Fibroblast of lung (primary cell): Measurements from ENCODE around the gene ZNF23. TPM values are rescaled to one million over a fixed set of nuclear protein-coding genes. Genes with fewer than 3 reads are reported as not detected.

Source experiments
- DNase-seq, 2 donors: peaks; one replicate each; pipeline versions ENCODE4 v3.0.0 to v3.0.0-alpha.2; 2010; ENCODE audit warnings: low read depth in 2 of 2
- H2AFZ ChIP-seq: 2 replicates; pipeline ENCODE4 v1.5.1; 2012; ENCODE audit warnings: low read length, control low read depth, inconsistent platforms
- H3K27ac ChIP-seq: 2 replicates; pipeline ENCODE4 v1.5.1; 2011; ENCODE audit warnings: low read length, control low read depth; ENCODE audit not compliant: insufficient read depth
- H3K27me3 ChIP-seq: 2 replicates; pipeline ENCODE4 v1.5.1; 2011; ENCODE audit warnings: mild to moderate bottlenecking, low read length; ENCODE audit not compliant: control insufficient read depth, insufficient read depth
- H3K36me3 ChIP-seq: 2 replicates; pipeline ENCODE4 v1.5.1; 2011; ENCODE audit warnings: low read length; ENCODE audit not compliant: control insufficient read depth, insufficient read depth
- H3K4me1 ChIP-seq: 2 replicates; pipeline ENCODE4 v1.5.1; 2011; ENCODE audit warnings: low read length; ENCODE audit not compliant: control insufficient read depth, insufficient read depth; ENCODE audit errors: extremely low read depth
- H3K4me2 ChIP-seq: 2 replicates; pipeline ENCODE4 v1.5.1; 2011; ENCODE audit warnings: low read length, control low read depth; ENCODE audit not compliant: insufficient read depth; ENCODE audit errors: extremely low read depth
- H3K4me3 ChIP-seq, 4 experiments: fragments of 200-600 bp in 1 of 4; sonication (generic) in 1 of 4; replicated peaks in 1 of 4; 2 replicates each; pipeline ENCODE4 v1.5.1; 2011 to 2016; ENCODE audit warnings: low read length in 4 of 4, low read depth in 3 of 4, mild to moderate bottlenecking in 3 of 4, control low read depth in 2 of 4, inconsistent platforms in 1 of 4, mixed read lengths in 1 of 4; ENCODE audit not compliant: insufficient read depth in 1 of 4; ENCODE audit errors: control extremely low read depth in 1 of 4
- H3K79me2 ChIP-seq: 2 replicates; pipeline ENCODE4 v1.5.1; 2012; ENCODE audit warnings: mild to moderate bottlenecking, low read length, inconsistent platforms; ENCODE audit not compliant: control insufficient read depth, insufficient read depth
- H3K9ac ChIP-seq: 2 replicates; pipeline ENCODE4 v1.5.1; 2011; ENCODE audit warnings: mild to moderate bottlenecking, low read length, control low read depth; ENCODE audit not compliant: insufficient read depth
- H3K9me3 ChIP-seq: 2 replicates; pipeline ENCODE4 v1.5.1; 2012; ENCODE audit warnings: low read depth, low read length; ENCODE audit not compliant: control insufficient read depth, insufficient read depth
- H4K20me1 ChIP-seq: 2 replicates; pipeline ENCODE4 v1.5.1; 2011; ENCODE audit warnings: low read length; ENCODE audit not compliant: control insufficient read depth, insufficient read depth; ENCODE audit errors: extremely low read depth
- EZH2 ChIP-seq: IDR thresholded peaks from 2 replicates; pipeline ENCODE4 v1.5.1; 2012; ENCODE audit warnings: low read length, control low read depth, mild to moderate bottlenecking; ENCODE audit errors: missing control alignments
- polyA plus RNA-seq, 2 donors: library from polyadenylated mRNA; depleted of rRNA in 1 of 2; stranded (reverse) in 1 of 2; unstranded in 1 of 2; fragments of >200 nt; gene quantifications; 2 replicates each; pipeline ENCODE4 v1.2.1, GENCODE V29; 2011 to 2012; ENCODE audit warnings: missing spikeins in 1 of 2
- total RNA-seq: library from RNA; depleted of rRNA; stranded (reverse); fragments of >200 nt; gene quantifications from 2 replicates; pipeline ENCODE4 v1.2.1, GENCODE V29; 2014
- TF ChIP-seq, protein P1 (sequence below), 2 donors: IDR thresholded peaks in 1 of 2; conservative IDR thresholded peaks in 1 of 2; 1 replicate in 1 of 2; 2 replicates in 1 of 2; pipeline ENCODE4 v1.5.1; 2011 to 2012; ENCODE audit warnings: low read length in 2 of 2, control low read depth in 1 of 2, inconsistent platforms in 1 of 2, low read depth in 1 of 2, mild to moderate bottlenecking in 1 of 2

The ZNF23 gene
- total and polyA plus RNA-seq, 2 donors (not counting 1 experiment from before 2014, with no cell fraction given), result 12.2 to 24.8 TPM

DNA sequence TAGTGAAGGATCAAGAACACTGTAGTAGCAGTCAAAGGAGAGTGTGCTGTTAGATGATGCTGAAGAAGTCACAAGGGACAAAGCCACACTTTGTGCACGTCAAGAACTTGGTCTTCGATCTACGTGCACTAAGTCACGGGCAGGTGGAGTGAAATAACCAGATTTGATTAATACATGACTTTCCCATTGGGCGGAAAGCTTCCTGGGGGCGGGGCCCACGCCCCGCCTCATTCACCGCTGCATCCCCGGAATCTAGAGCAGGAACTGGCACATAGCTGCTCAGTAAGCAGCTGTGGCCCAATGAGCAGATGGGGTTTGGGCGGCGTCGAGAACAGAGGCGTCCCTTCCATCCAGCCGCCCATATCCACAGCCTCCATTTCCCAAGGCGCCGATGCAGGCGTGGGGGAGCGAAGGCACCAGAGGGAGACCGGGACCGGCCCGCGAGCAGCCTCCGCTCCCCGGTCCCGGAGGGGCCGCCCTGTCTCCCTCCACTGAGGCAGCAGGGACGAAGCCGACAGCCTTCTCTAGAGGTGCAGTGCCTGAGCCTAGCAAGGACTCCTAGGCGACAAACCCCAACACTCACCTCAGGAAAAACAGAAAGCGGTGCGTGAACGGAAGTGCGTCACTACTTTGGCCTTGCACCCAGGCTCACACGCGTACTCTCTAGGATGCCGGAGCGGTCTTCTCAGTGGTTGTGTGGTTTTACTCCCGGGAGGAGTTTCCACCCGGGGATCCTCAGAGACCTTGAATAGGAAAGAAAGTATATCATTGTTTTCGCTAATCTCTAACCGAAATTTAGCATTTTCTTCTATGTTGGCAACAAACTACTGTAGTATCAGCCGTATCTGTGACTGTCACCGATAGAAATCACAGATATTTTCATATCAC lies 22.2 kb upstream of the ZNF23 start:
- no peak for TF ChIP-seq EZH2
- TF ChIP-seq, protein P1, sequence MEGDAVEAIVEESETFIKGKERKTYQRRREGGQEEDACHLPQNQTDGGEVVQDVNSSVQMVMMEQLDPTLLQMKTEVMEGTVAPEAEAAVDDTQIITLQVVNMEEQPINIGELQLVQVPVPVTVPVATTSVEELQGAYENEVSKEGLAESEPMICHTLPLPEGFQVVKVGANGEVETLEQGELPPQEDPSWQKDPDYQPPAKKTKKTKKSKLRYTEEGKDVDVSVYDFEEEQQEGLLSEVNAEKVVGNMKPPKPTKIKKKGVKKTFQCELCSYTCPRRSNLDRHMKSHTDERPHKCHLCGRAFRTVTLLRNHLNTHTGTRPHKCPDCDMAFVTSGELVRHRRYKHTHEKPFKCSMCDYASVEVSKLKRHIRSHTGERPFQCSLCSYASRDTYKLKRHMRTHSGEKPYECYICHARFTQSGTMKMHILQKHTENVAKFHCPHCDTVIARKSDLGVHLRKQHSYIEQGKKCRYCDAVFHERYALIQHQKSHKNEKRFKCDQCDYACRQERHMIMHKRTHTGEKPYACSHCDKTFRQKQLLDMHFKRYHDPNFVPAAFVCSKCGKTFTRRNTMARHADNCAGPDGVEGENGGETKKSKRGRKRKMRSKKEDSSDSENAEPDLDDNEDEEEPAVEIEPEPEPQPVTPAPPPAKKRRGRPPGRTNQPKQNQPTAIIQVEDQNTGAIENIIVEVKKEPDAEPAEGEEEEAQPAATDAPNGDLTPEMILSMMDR (conservative IDR thresholded peaks at IDR 0.05 in 1 of 2, IDR thresholded peaks at IDR 0.05 in 1 of 2; ENCODE audit: low read depth in 1 of 2, low read length in 2 of 2), result no peak
- H3K36me3 ChIP-seq, result no peaks in the 10 kb centered on the region
- DNase-seq, result peak; percentile 92 to 96
- no peaks in the 10 kb centered on the region for H3K27me3 ChIP-seq
- peak overlapping the region; percentile 85 to 98 (median 90) for H3K4me3 ChIP-seq
- H3K9me3 ChIP-seq, result no peaks in the 10 kb centered on the region
- no peaks in the 10 kb centered on the region for H3K79me2 ChIP-seq
- H3K27ac ChIP-seq, result peak overlapping the region; percentile 97
- H3K9ac ChIP-seq, result peak overlapping the region; percentile 98
- no peaks in the 10 kb centered on the region for H4K20me1 ChIP-seq
- peak overlapping the region; percentile 94 for H3K4me2 ChIP-seq
- H3K4me1 ChIP-seq, result no peaks in the 10 kb centered on the region
- H2AFZ ChIP-seq, result peak overlapping the region; percentile 98

DNA sequence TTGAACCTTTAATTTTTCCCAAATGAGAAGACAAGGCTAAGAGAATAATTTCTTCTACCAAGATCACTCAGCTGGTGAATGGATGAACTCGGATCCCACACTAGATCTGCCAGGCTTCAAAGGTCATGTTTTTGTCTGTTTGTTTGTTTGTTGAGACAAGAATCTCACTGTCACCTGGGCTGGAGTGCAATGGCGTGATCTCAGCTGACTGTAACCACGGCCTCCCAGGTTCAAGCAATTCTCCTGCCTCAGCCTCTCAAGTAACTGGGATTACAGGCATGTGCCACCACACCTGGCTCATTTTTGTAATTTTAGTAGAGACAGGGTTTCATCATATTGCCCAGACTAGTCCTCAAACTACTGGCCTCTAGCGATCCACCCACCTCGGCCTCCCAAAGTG lies 20.5 kb upstream of the ZNF23 start:
- Histone ChIP-seq H3K27me3 (no peaks in the 10 kb centered on the region), H2AFZ (no peak overlapping the region), H3K27ac (no peak overlapping the region), H3K79me2 (no peaks in the 10 kb centered on the region), H3K9ac (no peak overlapping the region), H3K4me2 (no peak overlapping the region), H3K4me1 (no peaks in the 10 kb centered on the region), H4K20me1 (no peaks in the 10 kb centered on the region), H3K4me3 (no peak overlapping the region), H3K9me3 (no peaks in the 10 kb centered on the region), H3K36me3 (peaks cover 2% of the 10 kb centered on the region)
- no peak for TF ChIP-seq EZH2
- TF ChIP-seq, protein P1 (conservative IDR thresholded peaks at IDR 0.05 in 1 of 2, IDR thresholded peaks at IDR 0.05 in 1 of 2; ENCODE audit: low read depth in 1 of 2, low read length in 2 of 2), result no peak
- DNase-seq, result no peak

DNA sequence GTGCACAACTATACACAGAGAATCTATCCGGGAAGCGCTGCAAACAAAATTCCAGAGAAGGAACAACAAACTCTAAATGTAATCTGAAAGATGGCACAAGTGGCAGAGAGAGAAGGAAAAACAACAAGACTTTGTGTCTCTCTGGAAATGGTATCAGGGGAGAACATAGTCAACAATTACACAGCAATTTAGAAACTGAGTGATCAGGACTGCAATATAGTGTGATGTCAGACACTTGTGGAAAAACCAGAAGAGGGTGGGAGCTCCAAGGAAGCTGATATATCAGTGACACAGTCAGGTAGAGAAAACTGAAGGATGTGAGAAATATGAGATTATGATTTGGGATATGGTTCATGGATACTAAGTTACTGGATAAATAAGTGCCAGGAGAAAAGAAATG lies 18.9 kb upstream of the ZNF23 start:
- no peaks in the 10 kb centered on the region for H4K20me1 ChIP-seq
- no peaks in the 10 kb centered on the region for H3K79me2 ChIP-seq
- peaks cover 2% of the 10 kb centered on the region for H3K36me3 ChIP-seq
- H2AFZ ChIP-seq, result no peak overlapping the region
- TF ChIP-seq EZH2, result no peak
- TF ChIP-seq, protein P1 (conservative IDR thresholded peaks at IDR 0.05 in 1 of 2, IDR thresholded peaks at IDR 0.05 in 1 of 2; ENCODE audit: low read depth in 1 of 2, low read length in 2 of 2), result no peak
- H3K9ac ChIP-seq, result no peak overlapping the region
- DNase-seq, result no peak
- H3K27ac ChIP-seq, result no peak overlapping the region
- H3K9me3 ChIP-seq, result no peaks in the 10 kb centered on the region
- no peaks in the 10 kb centered on the region for H3K27me3 ChIP-seq
- H3K4me2 ChIP-seq, result no peak overlapping the region
- H3K4me3 ChIP-seq, result no peak overlapping the region
- H3K4me1 ChIP-seq, result no peaks in the 10 kb centered on the region
